ENCODE results near the gene IFT81.

GRCh38 chr12:110198386-110198785 lies 74.2 kb downstream of the IFT81 start:
- TF ChIP-seq, protein P1, sequence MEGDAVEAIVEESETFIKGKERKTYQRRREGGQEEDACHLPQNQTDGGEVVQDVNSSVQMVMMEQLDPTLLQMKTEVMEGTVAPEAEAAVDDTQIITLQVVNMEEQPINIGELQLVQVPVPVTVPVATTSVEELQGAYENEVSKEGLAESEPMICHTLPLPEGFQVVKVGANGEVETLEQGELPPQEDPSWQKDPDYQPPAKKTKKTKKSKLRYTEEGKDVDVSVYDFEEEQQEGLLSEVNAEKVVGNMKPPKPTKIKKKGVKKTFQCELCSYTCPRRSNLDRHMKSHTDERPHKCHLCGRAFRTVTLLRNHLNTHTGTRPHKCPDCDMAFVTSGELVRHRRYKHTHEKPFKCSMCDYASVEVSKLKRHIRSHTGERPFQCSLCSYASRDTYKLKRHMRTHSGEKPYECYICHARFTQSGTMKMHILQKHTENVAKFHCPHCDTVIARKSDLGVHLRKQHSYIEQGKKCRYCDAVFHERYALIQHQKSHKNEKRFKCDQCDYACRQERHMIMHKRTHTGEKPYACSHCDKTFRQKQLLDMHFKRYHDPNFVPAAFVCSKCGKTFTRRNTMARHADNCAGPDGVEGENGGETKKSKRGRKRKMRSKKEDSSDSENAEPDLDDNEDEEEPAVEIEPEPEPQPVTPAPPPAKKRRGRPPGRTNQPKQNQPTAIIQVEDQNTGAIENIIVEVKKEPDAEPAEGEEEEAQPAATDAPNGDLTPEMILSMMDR (IDR thresholded peaks at IDR 0.05): no peak
- no peak for TF ChIP-seq POLR2A (IDR thresholded peaks at IDR 0.05)

All from uterus (tissue), 2 donors.